HCT116 (cell line): ENCODE measurements around the gene FAIM2. TPM values are rescaled to one million over a fixed set of nuclear protein-coding genes. Genes with fewer than 3 reads are reported as not detected.

Experiments
- CEBPB ChIP-seq: IDR thresholded peaks from 2 replicates; pipeline ENCODE4 v1.6.1; 2012; ENCODE audit warnings: low read depth
- CTCF ChIP-seq, 3 experiments: fragments of 200-600 bp in 1 of 3; sonication (generic) in 1 of 3; IDR thresholded peaks in 2 of 3; conservative IDR thresholded peaks in 1 of 3; 2 replicates each; pipeline ENCODE4 v1.5.1; 2012 to 2017; ENCODE audit warnings: low read depth in 2 of 3, low read length in 2 of 3, antibody characterized with exemption in 1 of 3, borderline replicate concordance in 1 of 3, control low read depth in 1 of 3, mild to moderate bottlenecking in 1 of 3, mixed read lengths in 1 of 3, mixed run types in 1 of 3, moderate library complexity in 1 of 3; ENCODE audit not compliant: insufficient read depth in 1 of 3
- EZH2 ChIP-seq: fragments of 200-600 bp; sonication (generic); IDR thresholded peaks from 2 replicates; pipeline ENCODE4 v1.6.1; 2017; ENCODE audit warnings: antibody characterized with exemption, mixed run types
- JUND ChIP-seq: IDR thresholded peaks from 2 replicates; pipeline ENCODE4 v1.6.1; 2012
- POLR2AphosphoS5 ChIP-seq: IDR thresholded peaks from 2 replicates; pipeline ENCODE4 v1.6.1; 2011; ENCODE audit warnings: mild to moderate bottlenecking, low read depth, low read length, moderate library complexity
- REST ChIP-seq: IDR thresholded peaks from 2 replicates; pipeline ENCODE4 v1.6.1; 2012; ENCODE audit warnings: low read depth
- TCF7L2 ChIP-seq: IDR thresholded peaks from 2 replicates; pipeline ENCODE4 v1.7.0; 2011; ENCODE audit warnings: borderline replicate concordance, inconsistent platforms; ENCODE audit not compliant: insufficient read depth, insufficient read length; ENCODE audit errors: extremely low read depth
- YY1 ChIP-seq: IDR thresholded peaks from 2 replicates; pipeline ENCODE4 v1.6.1; 2011; ENCODE audit warnings: low read length, low read depth, moderate library complexity, mild to moderate bottlenecking; ENCODE audit not compliant: insufficient replicate concordance; ENCODE audit errors: extremely low read depth
- total RNA-seq: library from RNA; stranded (reverse); gene quantifications from one replicate; pipeline ENCODE4 v1.2.1, GENCODE V29; 2021; ENCODE audit not compliant: unreplicated experiment

FAIM2 gene
- total RNA-seq, 1 experiment from 2014 or later, result not detected

- TF ChIP-seq REST (no peak), TCF7L2 (no peak), POLR2AphosphoS5 (no peak), YY1 (no peak), JUND (no peak), CTCF (IDR thresholded peaks at IDR 0.05 in 2 of 3, conservative IDR thresholded peaks at IDR 0.05 in 1 of 3; ENCODE audit: borderline replicate concordance in 1 of 3, insufficient read depth in 1 of 3, low read depth in 2 of 3, low read length in 2 of 3) (no peak), EZH2 (no peak), CEBPB (no peak)
Measured at GRCh38 chr12:49868449-49868848, 35.3 kb downstream of the FAIM2 start (continued).
